ENCODE measurements around the gene MRPS35.
A peak's percentile ranks its signal among the peaks of the same experiment; 100 is the strongest.

MRPS35 gene
- total RNA-seq = 32.5 to 92.1 (median 65.4) reads per million in 17 experiments

DNA sequence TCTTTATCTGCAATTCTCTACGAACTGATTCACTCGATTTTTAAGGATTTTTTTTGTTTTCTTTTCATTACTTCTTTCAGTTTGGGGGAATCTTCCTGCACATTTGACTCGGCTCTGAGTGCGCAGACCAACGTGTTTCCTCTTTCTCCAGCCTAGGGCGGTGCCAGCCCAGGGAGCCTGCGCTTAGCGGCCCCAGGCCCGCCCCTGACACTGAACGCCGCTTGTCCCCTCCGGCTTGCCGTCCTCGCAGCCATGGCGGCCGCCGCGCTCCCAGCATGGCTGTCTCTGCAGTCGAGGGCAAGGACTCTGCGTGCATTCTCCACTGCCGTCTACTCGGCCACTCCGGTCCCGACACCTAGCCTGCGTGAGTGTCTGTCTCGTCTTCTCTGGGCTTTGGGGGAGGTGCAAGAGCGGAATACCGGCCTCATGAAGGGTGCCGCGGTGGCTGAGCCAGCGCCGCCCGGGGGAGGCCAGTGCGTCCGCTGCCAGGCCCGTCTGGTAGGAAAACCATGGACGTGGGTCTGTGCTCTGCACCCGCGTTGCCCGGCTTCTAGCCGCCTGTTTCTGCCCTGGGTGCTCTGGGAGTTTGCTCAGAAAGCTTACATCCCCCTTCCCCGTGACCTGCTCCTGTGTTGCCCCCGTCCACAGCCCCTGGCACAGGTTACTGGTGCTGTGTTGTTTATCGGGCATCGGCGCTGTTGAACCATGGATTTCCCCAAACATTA is at the start of gene MRPS35:
TSS of gene MRPS35 (plus strand) at position 241 of the 725 bp plus-strand sequence. CDS start at position 253, 12 bp downstream.
- DNase-seq = peak; percentile 94 to 97 (median 96)

DNA sequence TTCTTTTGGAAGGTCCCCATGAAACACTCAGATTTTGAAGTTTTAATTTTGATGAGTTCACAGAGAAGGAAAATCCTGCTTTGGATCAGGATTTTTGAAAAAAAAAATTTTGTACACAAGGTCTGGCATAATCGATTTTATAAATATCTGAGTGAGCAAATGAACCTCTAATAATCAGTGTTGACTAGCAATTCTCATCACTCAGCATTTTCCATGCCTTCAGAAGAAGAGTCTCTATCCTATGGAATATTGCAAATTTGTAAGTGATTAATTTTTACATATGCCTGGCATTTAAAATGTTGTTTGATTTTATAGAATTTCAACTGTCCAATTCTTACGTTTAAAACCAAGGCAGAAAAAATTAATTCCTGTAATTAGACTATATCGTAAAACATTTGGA is 44.9 kb upstream of the MRPS35 start:
- DNase-seq = no peak

DNA sequence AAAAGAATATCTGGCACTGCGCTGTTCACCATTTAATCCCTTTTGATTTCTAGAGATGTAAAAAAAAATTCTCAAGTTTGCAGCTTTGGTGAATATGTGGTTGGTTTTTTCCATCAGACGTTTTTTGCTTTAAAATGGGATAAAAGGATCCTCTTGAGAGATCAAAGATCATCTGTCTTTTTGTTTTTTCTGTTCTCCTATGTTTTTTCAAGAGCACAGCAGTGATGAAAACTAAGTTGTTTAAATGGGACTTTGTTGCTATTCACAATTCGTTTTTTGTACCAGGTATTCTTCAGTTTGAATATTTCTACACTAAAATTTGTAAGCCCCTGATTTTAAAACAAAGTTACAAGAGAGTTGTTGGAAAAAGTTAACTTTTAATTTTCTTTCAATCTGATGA is 44.1 kb upstream of the MRPS35 start:
- no peak for DNase-seq

DNA sequence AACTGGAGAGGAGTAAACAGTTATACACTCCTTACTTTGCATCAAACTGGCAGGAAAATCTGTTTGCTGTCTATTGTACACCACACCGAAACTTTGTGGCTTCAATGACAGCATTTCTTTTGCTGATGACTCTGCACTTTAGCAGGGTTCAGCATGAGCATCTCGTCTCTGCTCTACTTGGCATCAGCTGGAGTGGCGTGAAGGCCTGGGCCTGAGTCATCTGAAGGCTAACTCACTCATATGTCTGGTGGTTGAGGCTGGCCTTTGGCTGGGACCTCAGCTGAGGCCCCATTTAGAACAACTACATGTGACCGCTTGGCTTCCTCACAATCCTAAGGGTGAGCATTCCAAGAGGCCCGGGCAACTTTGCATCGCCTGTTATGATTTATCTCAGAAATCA is 43.1 kb upstream of the MRPS35 start:
- DNase-seq = peak; percentile 39 to 53 (median 48)

DNA sequence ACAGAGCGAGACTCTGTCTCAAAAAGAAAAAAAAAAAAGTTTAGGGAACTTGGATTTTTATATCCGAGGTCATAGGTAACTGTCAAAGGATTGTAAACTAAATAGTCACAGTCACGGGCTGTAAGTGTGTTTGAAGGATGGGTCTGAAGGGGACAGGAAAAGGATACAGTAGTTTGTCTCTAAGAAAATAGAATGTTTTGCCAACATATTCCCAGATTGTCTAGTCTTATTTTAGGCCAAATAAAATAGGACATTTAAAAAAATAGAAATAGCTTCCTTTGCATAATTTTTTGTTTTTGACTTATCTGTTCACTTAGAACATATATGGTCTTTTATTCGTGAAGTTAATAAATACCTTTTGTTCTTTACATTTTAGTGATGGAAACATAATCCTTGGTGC is 38.6 kb upstream of the MRPS35 start:
- DNase-seq = no peak

DNA sequence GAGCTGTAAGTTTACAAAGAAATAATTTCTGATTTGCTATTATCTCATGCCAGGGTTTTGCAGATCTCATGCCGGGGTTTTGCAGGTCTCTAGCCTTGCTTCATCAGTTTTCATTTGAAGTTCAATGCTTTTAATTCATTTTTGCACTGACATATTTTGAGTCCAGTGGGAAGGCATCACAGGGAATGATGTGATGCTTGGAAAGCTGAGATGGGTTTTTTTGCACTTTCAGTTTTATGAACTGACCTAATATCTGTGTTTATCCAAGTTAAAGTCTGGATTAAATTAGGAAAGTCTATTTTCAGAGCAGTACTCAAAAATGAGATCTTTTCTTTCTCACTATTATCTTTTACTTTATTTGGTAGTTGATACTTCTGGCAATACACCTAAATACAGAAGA is 38.0 kb upstream of the MRPS35 start:
- no peak for DNase-seq

DNA sequence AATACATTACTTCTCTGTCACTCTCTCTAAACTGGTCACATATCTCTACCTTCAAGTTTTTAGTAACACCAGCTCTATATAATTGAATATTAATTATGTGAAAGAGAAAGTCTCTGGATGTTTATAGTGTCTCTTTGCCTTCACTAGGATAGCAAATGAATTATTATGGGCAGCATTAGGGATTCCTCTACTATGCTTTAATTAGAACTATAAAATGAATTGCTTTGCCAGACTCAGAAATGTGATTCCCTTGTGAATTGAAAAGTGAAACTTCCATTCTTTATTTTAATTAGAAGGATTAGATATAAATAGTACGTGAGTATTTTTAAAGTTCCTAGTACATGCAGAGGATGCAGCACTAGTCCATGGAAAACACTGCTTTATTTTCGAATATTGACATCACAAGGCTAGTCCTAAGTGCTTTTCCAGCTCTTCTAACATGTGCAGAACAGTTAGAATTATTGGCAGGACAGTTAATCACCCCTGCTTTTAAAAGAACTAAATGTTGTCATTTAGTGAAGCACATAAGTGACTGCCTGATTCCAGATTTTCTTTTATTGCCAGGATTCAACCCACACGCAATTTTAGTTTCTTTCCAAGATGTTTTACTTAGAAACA is 37.4 kb upstream of the MRPS35 start:
- DNase-seq = no peak

DNA sequence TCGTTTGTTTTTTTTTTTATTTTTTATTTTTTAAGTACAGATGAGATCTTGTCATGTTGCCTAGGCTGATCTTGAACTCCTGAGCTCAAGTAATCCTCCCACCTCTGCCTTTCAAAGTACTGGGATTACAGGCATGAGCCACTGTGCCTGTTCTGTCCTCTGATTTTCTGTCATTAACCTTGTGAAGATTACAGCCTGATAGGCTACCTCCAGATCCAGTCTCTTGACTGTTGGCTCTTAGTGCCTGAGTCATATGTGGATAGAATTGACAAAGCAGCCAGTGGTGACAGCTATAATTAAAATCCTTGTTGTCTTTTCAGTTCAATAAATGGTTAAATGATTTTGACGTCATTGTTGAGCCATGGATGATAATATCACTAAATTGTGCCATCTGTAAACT is 35.6 kb upstream of the MRPS35 start:
- no peak for DNase-seq

DNA sequence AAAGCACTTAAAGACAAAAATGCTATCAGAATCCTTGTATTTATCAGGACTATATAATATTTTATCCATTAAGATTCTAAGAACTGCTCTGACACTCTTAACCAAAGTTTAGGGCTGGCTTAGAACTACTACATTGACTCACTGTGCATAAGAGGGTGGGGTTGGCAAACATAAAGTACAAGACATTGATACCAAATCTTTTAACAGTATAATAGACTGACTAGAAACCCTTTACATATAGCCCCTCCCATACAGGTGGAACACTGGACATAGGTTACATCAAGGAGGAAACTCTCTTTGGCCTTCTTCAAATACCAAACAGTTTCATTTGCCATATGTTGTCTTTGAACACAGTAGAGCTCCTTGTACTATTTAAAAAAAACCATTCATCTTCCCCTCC is 30.0 kb upstream of the MRPS35 start:
- no peak for DNase-seq

DNA sequence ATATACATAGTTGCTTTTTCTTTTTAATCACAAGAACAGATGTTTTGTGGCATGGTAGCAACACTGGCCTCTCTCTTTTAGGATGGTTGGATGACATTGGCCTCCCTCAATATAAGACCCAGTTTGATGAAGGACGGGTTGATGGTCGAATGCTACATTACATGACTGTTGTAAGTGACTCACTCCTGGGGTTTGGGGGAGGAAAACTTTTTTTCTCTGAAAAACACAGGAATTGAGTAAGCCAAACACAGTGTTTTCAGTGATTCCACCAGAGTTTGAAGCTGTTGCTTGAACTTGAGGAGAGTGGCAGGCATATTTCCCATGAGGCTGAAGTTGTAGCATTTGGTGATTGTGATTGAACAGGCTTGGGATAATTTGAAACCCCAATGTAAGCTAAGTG is 28.1 kb upstream of the MRPS35 start:
- DNase-seq = no peak

DNA sequence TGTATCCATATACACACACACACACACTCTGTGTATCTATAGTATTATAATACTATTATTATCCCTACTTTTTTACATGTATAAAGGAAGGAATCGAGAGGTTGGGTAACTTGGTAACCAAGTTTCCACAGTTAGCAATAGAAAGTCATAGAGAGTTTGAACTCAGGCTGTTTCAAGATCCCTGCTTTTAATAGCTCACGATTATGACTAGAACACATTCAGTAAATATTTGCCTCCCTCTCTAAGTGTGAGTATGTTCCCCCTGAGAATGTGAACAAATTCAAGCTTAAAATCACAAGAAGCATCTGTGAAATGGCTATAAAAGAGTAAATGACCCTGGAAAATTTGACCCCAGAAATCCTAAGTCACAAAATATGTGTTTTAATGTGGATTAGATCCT is 25.4 kb upstream of the MRPS35 start:
- no peak for DNase-seq

DNA sequence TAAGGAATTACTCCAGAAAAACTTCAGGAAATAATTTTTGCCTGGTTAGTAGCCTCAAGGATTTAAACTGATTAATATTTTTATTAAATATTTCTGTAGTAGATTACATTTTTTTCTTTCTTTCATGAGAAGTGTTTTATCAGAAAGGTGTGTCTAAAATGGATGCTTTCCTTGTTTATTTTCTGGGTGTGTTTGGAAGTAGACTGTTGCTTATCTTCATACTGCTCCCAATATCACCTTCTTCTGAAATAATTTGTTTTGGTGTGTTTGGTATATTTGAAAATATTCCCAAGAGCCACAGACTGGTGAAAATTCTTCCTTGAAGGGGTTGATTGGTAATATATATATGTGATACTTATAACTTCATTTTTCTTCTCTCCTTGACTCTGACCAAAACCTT is 24.5 kb upstream of the MRPS35 start:
- DNase-seq = no peak

DNA sequence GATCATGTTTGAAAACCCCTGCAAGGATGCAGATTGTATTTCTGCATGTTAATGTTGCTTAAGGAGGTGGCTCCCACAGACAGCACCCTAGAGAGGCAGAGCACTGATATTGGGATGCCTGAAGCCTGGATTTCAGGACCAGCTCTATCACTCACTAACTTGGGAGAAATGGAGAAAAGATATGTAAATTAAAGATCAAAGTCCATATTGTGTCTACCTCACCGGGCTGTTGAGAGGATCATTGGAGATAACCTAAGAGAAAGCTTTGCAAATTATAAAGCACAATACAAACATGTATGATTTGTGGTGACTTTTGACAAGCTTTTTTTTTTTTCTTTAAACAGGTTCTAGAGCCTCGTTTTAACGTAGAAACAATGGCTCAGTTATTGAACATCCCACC is 22.0 kb upstream of the MRPS35 start:
- DNase-seq = no peak

DNA sequence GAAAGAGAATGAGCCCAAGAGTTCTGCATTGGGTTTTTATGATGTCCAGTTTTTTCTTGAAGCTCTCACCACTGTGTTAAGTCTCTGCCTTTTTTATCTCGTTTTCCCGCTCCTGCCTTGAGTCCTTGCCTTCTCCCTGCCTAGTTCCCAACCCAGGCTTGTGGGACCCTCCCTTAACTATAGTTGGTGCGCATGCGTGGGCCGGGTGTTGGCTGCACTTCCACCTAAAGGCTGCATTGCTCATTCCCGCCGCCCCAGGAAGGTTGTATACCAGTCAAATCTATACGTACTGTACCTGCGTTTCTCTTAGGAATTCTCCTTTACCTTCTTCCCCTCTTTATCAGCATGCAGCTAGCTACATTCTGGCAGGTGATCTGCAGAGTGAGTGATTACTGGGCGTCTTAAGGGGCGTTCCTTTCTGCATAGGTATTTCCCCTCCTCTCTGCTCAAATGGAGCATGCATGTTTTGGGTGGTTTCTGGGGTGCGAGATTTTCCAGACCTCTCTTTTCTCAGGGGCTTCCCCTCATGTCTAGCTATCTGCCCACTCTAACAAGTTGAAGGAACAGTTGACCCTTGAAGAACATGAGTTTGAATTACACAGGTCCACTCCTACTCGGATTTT is 21.0 kb upstream of the MRPS35 start:
- DNase-seq = no peak

DNA sequence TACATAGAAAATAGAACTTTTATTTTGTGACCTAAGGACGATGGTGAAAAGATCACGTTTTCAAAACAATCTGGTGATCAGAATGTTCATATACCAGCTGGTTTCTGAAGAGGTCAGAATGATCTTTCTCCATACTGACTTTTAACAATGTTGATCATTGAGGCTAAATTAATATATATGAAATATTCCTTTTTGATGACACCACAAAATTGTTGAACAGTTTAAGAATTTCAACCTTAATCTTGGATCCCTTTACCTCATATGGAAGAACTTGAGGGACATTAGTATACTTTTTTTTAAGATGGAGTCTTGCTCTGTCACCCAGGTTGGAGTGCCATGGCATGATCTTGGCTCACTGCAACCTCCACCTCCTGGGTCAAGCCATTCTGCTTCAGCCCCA is 17.2 kb upstream of the MRPS35 start:
- DNase-seq = no peak

DNA sequence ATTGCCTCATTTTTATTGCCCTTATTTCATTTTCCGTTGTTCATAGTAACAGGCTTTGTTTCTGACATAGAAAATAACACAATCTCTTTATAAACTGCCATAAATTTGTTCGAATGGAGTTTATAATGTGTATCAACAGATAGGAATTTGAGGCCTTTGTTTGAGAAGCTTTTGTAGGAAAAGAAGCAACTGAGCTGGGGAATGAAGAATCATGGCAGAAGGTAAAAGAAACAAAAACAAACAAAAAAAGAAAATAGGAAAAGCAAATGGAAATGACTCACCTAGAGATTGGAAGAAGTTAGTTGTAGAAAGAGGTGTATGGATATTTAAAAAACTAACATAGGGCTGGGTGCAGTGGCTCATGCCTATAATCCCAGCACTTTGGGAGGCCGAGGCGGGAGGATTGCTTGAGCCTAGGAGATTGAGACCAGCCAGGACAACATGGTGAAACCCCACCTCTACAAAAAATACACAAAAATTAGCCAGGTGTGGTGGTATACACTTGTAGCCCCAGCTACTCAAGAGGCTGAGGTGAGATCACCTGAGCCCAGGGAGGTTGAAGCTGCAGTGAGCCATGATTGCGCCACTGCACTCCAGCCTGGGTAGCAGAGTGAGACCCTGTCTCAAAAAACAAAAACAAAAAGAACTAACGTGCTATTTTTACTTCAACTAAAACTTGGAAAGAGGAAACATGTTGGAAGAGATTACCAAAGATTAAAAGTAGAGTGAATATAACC is 14.9 kb upstream of the MRPS35 start:
- DNase-seq = no peak

DNA sequence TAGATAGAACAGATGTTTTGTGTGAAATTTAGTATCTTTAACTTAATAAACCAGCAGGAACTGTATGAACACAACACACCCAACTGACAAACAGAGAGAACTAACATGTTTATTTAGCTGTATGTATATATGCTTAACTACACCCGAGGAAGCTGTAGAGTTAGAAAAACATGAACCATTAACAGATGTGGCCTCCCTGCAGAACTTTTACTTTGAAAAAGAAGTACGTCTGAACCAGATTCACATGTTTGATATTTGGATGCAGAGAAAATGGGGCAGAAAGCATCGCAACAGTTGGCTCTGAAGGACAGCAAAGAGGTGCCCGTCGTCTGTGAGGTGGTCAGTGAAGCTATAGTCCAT is 14.4 kb upstream of the MRPS35 start, which contains the start of gene REP15:
TSS of gene REP15 (plus strand) at position 155 of the 360 bp plus-strand sequence. CDS start at position 271, 116 bp downstream.
- DNase-seq = no peak

DNA sequence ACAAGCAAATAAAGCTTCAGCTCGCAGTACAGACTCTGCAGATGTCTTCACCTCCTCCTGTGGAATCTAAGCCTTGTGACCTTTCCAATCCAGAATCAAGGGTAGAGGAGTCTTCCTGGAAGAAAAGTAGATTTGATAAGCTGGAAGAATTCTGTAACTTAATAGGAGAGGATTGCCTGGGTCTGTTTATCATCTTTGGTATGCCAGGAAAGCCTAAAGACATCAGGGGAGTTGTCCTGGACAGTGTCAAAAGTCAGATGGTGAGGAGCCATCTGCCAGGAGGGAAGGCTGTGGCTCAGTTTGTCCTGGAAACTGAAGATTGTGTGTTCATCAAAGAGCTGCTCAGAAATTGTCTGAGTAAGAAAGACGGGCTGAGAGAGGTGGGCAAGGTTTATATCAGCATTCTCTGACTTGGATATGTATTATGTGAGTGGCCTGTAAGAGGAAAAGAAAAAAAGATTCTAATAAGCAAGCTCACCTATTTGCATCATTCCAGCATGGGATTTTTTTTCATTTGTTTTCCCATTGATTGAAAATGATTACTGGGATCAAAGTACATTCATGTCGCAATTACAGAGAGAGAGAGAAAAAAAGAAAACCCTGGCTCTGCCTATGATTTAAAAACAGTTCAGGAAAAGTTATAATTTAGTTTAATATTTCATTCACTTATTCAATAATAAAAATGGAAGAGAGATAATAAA is 13.6 kb upstream of the MRPS35 start:
- DNase-seq = no peak

DNA sequence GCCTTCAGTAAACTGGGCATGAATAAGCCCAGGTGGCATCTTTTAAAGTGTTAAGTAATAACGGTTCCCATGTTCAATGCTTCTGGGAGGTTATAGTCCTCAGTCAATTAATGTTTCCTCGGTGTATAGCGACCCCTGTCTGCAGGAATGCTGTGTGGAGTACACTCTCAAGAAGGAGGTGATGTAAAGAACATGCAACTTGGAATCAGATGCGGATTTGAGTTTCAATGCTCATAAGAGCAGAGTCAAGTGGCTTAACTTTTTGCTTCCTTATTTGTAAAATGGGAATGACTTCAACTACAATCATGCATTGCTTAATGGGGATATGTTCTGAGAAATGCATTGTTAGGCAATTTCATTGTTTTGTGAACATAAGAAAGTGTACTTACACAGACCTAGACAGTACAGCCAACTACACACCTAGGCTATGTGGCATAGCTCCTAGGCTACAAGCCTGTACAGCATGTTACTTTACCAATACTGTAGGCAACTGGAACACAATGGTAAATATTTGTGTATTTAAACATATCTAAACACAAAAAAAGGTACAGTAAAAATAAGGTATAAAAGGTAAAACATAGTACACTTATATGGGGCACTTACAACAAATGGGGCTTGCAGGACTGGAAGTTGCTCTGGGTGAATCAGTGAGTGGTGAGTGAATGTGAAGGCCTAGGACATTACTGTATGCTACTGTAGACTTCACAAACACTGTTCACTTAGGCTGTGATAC is 6.7 kb upstream of the MRPS35 start:
- peak; percentile 84 to 89 (median 88) for DNase-seq

DNA sequence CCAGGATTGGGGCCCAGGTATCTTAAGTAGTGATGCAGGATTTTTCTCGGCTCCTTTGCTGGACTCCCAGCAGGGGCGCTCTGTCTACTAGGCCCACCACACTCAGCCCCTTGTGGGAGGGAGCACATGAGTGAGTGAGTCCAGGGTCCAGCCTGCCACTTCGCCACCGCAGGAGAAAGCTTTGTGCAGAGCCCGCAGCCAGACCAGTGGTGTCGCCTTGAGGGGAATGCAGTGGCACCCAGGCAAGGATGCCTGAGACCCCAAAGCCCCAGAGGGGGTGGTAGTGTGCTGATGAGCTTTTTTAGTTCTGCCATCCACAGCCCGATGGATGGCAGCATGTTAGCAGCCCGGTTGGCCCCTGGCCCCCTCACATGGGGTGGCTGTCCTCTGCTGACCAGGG is 5.4 kb upstream of the MRPS35 start:
- no peak for DNase-seq

DNA sequence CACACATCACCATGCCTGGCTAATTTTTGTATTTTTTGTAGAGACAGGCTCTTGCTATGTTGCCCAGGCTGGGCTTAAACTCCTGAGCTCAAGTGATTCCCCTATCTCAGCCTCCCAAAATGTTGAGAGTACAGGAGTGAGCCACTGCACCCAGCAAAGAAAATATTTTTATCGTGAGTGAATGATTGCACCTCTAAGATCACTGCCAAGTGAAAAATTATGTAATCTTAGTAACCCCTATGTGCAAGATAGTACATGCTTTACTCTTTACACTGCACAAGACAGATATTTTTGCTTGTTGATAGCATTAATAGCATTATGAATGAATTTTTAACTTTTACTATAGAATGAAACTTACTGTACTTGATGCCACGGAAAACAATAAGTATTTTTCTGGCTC is 3.4 kb upstream of the MRPS35 start:
- DNase-seq = no peak

Measured in suppressor macrophage (primary cell).